RPMI7951 (cell line): ENCODE measurements around the gene SDK2. TPM values are rescaled to one million over a fixed set of nuclear protein-coding genes. Genes with fewer than 3 reads are reported as not detected.

Experiments
- DNase-seq: peaks from one replicate; pipeline ENCODE4 v3.0.0-alpha.2; 2012; ENCODE audit warnings: low read depth
- total RNA-seq: library from RNA; depleted of rRNA; stranded (reverse); fragments of >200 nt; shearing (Covaris generic); gene quantifications from 2 replicates; pipeline ENCODE4 v1.2.3, GENCODE V29; 2014

Gene SDK2
- total RNA-seq, 1 experiment from 2014 or later = 1.1 TPM

DNA sequence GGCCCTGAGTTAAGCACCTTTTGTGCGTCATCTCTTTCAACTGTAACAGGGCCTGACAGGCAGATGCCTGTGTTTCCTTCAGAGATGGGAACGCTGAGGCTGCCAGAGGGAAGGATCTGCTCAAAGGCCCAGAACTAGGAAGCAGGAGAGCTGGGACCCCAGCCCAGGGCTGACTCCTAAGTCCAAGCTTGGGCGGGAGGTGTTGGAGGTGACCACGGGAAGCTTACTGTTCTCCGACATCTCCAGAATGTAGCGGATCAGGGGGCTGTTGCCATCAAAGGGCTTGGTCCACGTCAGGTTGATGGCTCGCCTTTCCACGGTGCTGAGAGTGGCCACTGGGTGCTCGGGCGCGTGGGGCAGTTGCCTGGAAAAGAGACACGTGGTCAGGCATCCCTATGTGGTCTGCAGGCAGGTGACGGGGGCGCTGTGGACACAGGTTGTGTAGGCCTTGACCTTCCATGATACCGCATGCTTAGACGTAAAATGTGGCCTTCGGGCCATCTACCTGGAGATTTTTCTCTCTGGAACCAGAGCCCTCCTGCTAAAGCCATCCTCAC lies 221.0 kb downstream of the SDK2 start:
- no peak for DNase-seq

DNA sequence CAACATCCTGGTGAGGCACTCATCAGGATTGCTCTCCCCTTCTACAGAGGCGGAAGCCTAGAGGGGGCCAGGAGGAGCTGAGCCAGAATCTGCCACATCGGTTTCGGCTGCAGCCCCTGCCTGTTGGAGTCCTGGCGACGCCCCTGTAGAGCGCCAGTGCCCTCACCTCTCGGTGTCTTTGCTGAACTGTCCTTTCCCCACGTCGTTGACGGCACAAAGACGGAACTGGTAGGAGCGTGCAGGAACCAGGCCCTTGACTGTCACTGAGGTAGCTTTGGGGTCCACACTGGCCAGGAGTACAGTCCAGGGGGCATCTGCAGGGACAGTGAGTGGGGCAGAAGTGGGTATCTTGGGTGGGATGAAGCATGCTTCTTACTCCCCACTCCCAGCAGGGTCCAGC lies 222.1 kb downstream of the SDK2 start:
- no peak for DNase-seq

DNA sequence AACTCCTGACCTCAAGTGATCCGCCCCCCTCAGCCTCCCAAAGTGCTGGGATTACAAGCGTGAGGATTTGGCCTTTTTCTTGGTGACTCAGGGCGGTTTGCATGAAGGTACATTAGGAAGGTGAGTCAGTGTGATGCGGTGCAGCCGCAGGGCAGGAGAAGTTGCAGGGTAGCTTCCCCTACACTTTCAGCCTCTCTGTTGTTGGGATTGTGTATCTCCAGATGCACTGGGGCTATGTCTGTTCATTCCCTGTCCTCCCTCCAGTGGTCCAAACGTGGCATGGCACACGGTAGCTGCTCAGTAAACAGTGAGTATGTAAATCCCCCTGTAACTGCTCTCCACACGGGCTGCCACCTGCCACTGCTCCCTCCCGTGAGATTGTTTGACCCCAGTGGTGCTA lies 223.3 kb downstream of the SDK2 start:
- DNase-seq = peak; percentile 84

DNA sequence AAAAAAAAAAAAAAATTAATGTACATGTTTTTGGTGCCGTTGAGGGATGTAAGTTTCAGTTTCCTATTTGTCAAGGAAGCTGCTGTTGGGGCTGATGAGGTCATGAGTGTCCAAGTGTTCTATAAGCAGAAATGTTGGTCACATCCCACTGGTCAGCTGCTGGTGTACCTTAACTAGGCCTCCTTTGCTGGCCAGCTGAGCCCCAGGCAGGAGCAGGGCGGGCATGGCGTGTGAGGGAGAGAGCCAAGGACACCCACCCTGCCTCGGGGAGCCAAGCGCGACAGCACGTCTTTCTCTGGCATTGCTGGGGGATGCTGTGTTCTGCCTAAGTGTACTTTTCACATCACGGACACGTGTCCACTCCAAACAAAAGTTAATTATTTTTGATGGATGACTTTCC lies 224.4 kb downstream of the SDK2 start:
- DNase-seq = peak; percentile 25

DNA sequence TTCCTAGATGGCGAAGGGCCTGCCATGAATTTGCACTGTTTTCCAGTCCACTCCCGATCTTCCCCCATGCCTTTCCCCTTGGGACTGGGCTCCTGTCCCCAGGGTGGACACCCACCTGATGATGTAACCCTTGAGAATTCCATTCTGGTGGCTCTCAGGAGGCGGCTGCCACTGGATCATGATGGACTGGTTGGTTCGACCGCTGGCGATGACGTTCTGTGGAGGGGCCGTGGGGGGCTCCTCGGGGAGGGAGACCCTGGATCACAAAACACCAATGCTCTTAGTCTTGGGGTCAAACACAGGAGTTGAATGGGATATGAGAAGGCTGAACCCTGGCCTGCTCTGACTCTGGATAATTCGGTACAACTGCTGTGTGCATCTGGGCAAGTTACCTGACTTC lies 225.2 kb downstream of the SDK2 start:
- DNase-seq = no peak

DNA sequence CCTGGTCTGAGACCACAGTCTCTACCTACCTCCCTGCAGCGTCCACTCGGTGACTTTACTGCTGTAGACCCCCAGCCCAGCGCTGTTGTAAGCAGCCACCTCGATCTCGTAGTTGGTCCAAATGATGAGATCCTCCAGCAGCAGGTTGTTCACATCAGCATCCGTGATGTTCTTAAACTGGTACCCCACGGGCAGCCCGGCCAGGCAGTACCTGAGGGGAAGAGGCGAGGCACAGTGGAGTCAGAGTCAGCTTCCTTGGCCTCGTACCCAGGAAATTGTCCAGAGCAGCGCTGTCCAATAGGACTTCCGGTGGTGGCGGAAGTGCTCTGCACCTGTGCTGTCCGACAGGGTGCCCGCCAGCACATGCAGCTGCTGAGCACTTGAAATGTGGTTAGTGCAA lies 228.5 kb downstream of the SDK2 start:
- no peak for DNase-seq

DNA sequence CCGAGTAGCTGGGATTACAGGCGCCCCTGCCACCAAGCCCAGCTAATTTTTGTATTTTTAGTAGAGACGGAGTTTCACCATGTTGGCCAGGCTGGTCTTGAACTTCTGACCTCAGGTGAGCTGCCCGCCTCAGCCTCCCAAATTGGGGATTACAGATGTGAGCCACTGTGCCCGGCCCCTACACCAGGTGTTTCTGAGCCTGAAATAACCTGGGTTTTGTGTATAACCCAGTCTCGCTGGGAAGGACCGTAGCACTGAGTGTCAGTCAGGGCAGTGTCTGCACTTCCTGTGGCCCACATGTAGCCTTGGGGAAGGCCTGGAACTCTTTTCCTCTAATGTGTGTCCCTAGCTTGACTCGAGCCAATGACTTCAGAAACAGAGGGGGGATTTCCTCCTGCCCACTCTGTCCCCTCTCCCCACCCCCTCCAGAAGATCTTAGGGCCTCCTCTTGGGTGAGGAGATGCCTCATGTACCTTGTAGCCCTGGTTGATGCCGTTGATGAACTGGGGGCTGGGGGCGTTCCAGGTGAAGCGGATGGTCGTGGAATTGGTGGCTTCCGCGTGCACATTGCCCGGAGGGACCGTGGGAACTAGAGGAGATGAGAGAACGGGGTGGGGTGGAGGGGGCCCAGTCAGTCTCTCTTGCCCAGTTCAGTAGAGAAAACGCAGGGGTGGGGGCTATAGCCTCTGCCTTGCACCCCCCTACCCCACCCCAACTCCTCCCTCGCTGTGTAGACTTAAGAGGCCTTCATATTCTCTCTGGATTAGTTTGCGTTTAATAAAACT lies 229.9 kb downstream of the SDK2 start:
- no peak for DNase-seq

DNA sequence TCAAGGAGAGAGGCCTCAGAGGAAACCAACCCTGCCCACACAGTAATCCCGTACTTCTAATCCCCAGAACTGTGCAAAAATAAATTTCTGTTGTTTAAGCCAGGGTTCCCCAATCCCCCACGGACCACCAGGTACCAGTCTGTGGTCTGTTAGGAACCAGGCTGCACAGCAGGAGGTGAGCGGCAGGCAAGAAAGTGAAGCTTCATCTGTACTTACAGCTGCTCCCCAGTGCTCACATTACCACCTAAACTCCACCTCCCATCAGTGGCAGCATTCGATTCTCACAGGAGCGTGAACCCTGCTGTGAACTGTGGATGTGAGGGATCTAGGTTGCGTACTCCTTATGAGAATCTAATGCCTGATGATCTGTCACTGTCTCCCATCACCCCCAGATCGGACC lies 231.3 kb downstream of the SDK2 start:
- DNase-seq = no peak

DNA sequence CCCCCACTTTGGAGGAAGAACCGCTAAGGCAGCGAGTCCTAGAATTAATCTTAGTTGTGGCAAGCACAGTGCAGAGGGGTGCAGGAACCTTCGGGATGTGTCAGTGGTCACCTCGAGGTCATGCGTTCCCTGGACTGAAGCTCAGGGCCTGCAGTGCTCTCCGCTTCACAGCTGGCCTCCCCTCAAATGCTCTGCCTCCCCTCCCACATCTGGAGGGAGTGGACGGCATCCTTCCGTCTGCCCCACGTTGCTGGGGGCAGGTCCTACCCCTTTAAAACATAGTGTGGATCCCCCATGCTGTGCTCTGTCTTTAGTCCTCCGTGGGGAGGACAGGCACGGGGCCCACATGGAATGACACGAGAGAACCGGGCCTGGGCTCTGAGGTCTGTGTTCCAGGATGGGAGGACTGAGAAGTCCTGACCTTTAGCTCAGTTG lies 232.9 kb downstream of the SDK2 start:
- no peak for DNase-seq

DNA sequence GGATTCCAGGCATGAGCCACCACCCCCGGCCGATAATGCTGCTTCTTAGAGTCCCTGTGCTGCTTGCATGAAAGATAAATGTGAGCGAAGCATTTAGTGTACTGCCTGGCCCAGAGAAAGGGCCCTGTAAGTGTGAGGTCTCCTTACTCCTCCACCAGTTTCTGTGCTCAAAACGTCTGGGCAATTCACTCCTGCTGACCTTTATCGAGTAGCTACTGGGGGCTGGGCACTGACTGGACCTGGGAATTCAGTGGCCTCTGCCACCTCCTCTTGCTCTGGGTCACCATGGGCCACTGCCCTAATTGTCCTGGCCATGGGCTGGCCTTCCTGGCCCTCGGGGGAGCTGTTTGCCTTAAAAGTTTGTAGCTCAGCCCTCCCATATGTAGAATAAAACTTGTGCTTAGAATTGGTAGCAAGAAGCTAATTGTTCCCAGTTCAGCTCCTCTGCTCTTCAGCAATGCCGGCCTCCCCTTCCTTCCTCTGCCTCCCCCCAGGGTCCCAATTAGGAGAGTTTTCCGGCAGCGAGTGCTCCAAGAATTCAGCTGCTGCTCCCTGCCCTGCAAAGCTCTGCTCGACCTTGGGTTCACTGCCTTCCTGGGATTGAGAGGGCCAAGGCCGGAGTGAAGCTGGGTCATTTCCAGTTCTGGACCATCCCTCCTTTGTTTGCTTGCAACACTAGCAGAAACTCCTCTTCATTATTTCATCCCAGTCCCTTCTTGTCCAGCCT lies 233.5 kb downstream of the SDK2 start:
- DNase-seq = no peak

DNA sequence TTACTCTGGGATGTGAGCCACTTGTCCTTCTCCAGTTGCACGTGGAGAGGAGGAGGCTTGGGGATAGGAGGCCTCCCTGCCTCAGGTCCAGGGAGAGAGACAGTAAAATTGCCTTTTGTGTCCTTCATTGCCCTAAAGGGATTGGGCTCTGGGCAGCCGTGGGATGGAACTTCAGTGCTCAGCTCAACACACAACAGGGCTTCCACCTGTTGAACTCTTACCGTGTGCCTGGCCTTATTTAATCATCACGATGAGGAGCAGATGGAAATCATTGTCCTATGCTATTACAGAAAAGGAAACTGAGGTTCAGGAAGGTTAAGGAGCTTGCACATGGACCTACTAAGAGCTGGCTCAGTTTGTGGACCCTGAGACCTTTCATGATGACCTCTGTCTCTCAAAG lies 240.0 kb downstream of the SDK2 start:
- DNase-seq = no peak

DNA sequence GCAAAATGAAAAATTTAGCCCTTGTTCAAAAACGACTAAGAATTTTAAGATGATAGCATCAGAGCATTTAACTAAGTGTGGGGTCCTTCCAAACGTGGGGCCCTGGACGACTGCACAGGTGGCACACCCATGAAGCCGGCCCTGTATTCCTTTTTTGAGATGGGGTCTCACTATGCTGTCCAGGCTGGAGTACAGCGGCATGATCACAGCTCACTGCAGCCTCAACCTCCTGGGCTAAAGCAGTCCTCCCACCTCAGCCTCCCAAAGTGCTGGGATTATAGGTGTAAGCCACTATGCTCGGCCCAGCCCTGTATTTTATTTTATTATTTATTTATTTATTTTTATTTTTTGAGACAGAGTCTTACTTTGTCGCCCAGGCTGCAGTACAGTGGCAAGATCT lies 241.8 kb downstream of the SDK2 start:
- no peak for DNase-seq

DNA sequence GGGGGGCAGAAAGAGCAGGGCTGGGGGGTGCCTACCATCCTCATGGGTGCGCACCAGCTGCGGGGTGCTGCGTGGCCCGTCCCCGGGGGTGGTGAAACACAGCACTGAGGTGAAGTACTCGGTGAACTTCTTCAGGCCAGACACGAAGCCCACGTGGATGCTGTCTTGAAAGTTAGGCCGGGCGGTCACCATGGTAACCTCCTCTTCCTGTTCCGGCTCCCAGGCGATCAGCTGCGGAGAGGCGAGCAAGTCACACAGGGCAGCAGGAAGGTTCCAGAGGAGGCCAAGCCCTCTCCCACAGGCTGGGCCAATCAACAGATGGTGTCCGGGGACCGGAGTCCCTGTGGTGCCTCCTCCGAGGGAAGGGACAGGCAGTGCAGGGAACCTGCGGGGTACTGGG lies 242.3 kb downstream of the SDK2 start:
- peak; percentile 32 for DNase-seq

DNA sequence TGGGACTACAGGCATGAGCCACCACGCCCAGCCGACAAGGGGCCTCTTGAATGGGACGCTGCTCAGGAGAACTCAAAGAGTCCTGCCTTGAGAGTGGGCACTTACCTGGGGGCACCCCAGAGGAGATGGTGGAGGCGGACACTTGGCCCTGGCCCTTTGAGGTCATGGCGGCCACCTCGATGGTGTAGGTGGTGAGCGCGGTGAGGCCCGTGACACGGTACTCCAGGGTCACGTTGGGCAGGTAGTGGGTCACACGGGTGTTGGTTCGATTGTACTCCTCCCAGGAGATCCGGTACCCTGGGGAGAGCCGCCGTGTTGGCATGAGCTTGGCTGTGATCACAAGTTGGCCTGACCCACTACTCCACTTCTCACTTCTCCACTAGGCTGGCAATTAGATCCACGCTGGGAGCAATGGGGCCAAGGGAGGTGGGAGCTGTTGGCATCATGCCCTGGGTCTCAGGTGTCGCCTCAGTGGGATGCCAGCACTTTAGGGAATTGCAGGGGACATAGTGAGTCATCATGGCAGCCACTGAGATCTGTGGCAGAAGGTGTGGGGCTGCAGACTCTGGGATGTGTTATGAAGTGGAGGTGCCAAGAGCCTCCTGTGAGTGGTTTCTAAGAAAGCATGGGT lies 243.2 kb downstream of the SDK2 start:
- DNase-seq = no peak

DNA sequence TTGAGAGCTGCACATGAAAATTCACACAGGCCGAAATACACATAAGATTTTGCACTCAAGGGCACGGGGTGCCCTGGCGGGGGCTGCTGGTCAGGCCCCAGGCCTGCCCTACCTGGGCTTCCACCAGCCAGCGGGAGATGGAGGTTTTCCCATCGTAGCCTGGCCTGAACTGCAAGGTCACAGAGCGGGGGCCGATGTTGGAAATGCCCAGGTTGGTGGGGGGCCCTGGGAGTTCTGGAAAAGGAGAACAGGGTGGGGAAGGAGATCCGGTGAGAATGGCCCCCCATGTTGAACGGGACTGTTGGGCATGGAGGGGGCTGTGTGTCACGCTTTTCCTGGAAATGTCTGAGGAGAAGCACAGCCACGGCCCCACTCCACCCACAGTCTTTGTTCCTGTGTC lies 245.2 kb downstream of the SDK2 start:
- no peak for DNase-seq

DNA sequence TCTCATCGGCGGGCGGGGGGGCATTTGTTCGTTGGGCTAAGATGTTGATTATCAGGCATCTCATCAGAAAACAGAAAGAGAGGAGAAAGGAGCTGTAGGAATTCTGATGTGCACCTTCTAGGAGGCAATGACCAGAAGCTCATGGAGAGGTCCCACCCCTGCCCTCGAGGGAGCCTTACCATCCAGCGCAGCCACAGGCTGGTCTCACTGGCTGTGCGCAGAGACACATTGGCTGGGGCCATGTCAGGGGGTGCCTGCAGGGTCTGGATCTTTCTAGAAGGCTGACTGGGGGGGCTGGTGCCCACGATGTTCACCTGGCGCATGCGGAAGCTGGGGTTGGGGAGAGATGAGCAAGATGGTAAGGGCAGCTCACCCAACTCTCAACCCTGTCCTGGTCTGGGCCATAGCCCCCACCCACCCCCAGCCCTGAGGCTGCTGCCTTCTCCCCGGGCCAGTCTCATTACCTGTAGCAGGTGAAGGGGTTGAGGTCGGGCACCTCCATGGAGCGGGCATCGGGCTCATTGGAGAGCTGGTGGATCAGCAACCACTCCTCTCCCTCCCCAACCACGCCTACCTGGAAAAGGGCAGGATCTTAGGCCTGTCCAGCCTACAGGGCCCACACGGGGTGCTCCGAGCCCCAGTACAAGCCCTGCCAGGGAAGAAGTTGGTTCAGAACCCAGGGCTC lies 246.2 kb downstream of the SDK2 start:
- DNase-seq = no peak

DNA sequence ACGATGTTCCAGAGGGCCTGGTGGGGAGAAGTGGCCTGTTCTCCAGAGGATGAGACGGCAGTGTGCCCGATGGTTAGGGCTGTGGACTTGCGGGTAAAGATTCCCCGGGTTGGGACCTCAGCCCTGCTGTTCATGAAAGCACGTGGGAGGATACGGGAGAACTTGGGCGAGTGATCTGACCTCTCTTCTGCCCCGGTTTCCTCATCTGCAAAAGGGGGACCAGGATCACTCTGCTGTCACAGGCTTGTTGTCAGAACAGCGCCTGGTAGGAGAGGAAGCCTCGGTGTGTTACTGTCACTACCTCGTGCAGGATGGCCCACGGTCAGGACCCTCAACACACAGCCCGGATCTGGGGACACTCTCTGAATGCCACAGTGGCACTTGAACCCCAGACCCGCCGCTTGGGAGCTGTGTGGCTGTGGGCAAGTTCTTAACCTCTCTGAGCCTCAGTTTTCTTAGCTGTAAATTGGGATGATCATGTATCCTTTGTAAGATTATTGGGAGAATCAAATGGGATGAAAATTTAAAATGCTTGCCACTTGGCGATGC lies 246.9 kb downstream of the SDK2 start:
- no peak for DNase-seq

DNA sequence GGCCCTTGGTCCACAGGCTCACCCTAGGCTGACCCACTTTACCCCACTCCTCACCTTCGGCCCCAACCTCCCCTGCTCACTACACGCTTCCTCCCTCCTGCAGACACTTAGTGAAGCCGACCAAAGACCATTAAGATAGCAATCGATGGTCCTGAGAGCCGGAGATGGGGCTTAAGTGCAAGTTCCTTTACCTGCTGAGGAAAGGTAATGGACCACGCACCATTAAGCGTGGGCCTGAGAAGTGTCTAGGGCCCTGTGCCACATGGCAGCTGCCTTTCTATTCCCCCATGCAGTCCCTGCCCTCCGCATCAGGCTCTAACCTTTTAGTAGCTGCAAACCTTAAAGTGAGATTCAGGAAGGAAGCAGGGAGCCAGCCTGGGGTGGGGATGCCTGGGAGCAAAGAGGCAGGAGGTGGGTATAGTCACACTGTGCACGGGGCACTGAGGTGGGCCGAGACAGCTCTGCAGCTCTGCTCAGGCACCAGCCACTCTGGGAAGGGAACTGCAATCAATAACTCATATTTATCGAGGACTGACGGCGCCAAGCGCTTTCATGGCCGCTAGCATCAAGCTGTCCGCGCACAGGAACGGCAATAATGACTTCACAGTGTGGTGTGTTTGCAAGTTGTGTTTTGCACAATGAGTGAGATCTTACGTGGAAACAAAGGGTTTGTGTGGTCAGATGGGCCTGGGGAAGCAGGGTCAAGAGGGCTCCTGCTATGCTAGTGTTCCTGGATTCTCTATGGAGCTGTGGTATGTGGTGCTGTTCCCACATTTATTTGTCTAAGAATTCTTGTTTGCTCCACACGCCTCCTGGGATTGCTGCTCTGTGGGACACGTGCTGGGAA lies 247.6 kb downstream of the SDK2 start:
- no peak for DNase-seq

DNA sequence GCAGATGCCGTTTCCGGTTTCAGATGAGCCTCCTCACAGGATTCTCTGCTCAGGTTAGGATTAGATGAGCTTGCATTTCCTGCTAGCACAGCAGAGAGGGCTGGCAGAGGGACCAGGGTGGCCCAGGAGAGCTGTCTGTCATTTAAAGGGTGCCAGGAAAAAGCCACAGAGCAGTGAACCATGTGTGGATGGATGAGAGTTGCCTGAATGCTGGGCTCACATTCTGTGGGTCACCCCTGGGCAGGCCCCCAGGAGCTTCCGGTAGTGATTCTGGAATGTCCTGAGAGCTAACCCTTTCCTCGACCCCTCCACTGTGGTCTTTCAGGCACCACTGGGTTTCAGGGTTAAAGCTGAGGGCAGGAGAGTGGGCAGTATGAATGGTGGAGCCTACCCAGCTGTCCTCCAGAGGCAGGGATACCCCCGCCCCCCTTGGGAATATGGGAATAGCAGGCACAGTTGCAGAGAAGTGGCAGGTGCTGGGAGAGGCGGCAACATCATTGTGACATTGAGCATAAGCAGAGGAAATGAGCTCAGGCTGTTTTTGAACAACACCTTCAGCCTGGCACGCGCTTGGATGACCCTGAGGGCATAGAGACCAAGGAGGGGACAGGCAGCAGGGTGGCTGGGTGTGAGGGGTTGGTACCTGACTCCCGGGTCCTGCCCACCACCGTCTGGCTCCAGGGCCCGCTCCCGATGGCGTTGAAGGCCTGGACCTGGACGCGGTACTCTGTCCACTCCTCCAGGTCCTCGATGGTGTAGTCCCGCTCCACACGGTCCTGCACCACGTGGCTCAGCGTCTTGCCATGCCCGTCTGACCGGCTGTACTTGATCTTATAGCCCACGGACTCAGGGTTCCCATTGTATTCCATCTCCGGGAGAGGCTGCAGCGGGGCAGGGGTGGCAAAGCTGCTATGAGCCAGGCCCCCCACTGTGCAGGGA lies 249.5 kb downstream of the SDK2 start:
- no peak for DNase-seq

DNA sequence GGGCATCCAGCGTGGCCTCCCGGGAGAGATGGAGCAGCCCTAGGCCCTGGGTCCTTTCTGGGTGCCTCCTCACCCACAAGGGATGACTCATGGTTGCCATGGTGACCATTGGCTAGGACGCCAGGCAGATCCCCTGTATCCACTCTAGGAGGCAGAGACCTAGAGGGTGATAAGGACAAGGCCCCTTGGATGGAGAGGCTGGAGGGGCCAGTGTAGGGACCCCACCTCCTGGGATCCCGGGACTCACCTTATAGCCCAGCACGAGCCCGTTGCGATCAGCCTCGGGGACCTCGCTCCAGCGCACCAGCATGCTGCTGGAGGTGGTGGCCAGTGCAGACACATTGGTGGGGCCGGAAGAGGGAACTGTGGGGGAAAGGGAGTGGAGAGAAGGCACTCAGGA lies 250.3 kb downstream of the SDK2 start:
- DNase-seq = peak; percentile 58
